Fibroblast of the aortic adventitia (primary cell): ENCODE data around the gene HRH4. TPM values are rescaled to one million over a fixed set of nuclear protein-coding genes. Genes with fewer than 3 reads are reported as not detected.

ENCODE experiments used
- DNase-seq: peaks from one replicate; pipeline ENCODE4 v3.0.0-alpha.2; 2010; ENCODE audit warnings: low read depth
- H3K4me3 ChIP-seq: 2 replicates; pipeline ENCODE4 v1.5.1; 2011; ENCODE audit warnings: low read depth, mild to moderate bottlenecking, control low read depth, low read length, moderate library complexity
- CTCF ChIP-seq: IDR thresholded peaks from 2 replicates; pipeline ENCODE4 v1.5.1; 2011; ENCODE audit warnings: mild to moderate bottlenecking, low read length, control low read depth, inconsistent platforms; ENCODE audit not compliant: insufficient read depth
- total RNA-seq: library from RNA; depleted of rRNA; stranded (reverse); fragments of >200 nt; gene quantifications from 2 replicates; pipeline ENCODE4 v1.2.3, GENCODE V29; 2012; ENCODE audit warnings: low replicate concordance

HRH4 gene
- total RNA-seq, 1 donor: under 0.01 TPM

GRCh38 chr18:24500766-24501165, 40.3 kb downstream of the HRH4 start:
- no peak for DNase-seq
- TF ChIP-seq CTCF: no peak
- H3K4me3 ChIP-seq: no peak overlapping the region

GRCh38 chr18:24502667-24503523, 42.5 kb downstream of the HRH4 start:
- H3K4me3 ChIP-seq: no peak overlapping the region
- TF ChIP-seq CTCF: no peak
- no peak for DNase-seq

- DNase-seq: no peak
- TF ChIP-seq CTCF: no peak
- H3K4me3 ChIP-seq: no peak overlapping the region
These were observed 44.0 kb downstream of the HRH4 start for GRCh38 chr18:24504401-24504800.

GRCh38 chr18:24506175-24506574, 45.7 kb downstream of the HRH4 start:
- TF ChIP-seq CTCF: no peak
- H3K4me3 ChIP-seq: no peak overlapping the region
- DNase-seq: no peak

- no peak for DNase-seq
- H3K4me3 ChIP-seq: no peak overlapping the region
- TF ChIP-seq CTCF: no peak
These were observed 49.0 kb downstream of the HRH4 start for GRCh38 chr18:24509435-24509834.

GRCh38 chr18:24514439-24514838, 54.0 kb downstream of the HRH4 start:
- H3K4me3 ChIP-seq: no peak overlapping the region
- TF ChIP-seq CTCF: peak; percentile 51
- peak; percentile 38 for DNase-seq
